DMS114 treated with DMSO at 0.1 percent for 48 hours (cell line): ENCODE data around the gene ZRANB3.
"Not testable (repeated sequence)": the region's sequence is repeated elsewhere in the genome, so short reads cannot be mapped to it uniquely, and the experiment has no call there.

ENCODE experiments used
- DNase-seq: peaks from one replicate; lab custom pipeline; 2025; ENCODE audit not compliant: unreplicated experiment; lab: John Stamatoyannopoulos, UW

ZRANB3 gene

GRCh38 chr2:135494503-135494902, 36.5 kb downstream of the ZRANB3 start:
- DNase-seq: no peak

DNA sequence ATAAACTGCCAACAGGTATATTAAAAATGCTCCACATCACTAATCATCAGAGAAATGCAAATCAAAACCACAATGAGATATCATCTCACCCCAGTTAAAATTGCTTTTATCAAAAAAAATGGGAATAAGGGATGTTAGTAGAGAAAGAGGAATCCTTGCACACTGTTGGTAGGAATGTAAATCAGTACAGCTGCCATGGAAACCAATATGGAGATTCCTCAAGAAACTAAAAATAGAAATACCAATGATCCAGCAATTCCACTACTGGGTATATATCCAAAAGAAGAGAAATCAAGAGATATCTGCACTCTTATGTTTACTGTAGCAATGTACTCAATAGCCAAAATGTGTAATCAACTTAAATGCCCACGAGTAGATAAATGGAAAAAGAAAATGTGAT, 40.6 kb downstream of the ZRANB3 start:
- no peak for DNase-seq

DNA sequence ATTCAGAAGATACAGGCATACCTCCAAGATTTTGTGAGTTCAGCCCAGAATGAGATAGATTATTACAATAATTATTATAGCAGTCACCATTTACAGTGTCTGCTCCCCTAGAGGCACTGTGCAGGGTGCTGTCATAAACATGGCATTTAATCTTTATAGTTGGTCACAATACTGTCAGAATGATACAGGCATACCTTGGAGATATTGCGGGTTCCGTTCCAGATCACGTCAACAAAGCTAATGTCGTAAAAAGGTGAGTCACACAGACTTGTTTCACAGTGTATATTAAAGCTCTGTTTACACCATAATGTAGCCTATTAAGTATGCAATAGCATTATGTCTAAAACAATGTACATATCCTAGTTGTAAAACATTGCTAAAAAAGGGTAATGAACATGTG, 45.6 kb downstream of the ZRANB3 start:
- DNase-seq: no peak

DNA sequence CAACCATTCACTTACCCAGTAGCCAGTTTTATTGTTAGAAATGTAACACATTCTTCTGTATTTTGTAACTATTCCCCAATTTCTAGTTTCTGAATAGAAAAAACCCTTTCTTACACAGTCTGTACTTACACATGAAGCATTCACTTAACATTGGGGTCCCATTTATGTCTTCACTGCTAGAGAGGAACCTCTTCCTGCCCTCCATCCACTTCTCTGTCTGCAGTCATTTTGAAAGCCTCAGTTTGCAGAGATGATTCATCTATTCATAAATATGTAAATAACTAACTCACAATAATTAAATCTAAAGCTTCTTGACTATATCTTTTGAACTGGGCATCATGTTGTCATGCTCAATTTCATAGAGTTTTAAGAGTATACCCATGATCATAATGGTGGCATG, 55.9 kb downstream of the ZRANB3 start:
- DNase-seq: no peak

GRCh38 chr2:135473567-135473966, 57.5 kb downstream of the ZRANB3 start:
- DNase-seq: no peak

DNA sequence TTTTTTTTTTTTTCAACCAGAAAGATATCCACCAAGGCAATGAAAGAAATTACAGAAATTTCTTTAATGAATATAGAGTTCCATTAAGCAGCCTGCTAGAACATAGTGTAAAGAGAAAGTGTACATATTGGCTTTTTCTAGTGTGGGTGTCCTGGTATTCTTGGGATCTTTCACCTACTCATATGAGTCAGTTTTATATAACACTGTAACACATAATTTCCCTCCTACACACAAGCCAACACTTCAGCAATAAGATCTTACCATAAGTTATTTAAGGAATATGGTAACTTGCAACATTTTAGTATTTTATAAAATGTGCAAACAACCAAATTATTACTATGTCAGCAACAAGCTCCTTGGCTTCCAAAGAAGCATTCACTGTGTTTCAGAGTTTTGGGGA, 59.9 kb downstream of the ZRANB3 start:
- DNase-seq: no peak

DNA sequence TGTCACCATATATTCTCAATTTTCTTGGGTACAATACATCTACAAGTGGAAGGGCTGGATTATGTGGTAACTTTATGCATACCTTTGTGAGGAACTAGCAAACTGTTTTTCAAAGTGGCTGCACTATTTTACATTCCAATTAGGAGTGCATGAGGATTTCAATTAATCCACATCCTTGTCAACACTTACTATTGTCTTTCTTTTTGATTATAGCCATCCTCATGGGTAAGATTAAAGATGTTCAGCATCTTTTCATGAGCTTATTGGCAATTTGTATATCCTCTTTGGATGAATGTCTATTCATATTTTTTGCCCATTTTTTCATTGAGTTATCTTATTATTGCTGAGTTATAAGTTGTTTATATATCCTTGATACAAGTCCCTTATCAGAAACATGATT, 73.7 kb downstream of the ZRANB3 start:
- no peak for DNase-seq

DNA sequence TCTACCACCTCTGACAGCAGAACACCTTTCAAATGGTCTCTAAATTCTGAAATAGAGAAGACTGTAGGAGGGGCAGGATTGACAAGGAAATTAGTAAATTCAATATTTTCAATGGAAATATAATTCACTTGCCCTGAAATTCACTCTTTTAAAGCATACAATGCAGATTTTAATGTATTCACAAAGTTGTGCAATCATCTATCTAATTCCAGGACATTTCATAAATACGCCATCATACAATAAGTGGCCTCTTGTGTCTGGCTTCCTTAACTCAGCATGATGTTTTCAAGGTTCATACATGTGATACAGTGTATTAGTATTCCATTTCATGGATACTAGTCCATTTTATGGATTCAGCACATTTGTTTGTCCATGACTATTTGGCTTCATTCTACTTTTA, 74.2 kb downstream of the ZRANB3 start:
- no peak for DNase-seq

- no peak for DNase-seq
These were observed 74.6 kb downstream of the ZRANB3 start for GRCh38 chr2:135456431-135456830.

DNA sequence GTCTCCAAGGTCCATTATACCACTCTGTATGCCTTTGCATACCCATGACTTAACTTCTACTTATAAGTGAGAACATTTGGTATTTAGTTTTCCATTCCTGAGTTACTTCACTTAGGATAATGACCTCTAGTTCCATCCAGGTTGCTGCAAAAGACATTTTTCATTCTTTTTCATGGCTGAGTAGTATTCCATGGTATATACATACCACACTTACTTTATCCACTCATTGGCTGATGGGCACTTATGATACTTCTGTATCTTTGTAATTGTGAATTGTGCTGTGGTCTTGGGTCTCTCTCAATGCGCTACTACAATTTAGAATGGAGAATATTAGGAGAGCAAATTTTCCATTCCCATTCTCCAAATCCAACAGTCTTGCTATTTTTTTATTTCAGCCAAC, 76.4 kb downstream of the ZRANB3 start:
- no peak for DNase-seq

DNA sequence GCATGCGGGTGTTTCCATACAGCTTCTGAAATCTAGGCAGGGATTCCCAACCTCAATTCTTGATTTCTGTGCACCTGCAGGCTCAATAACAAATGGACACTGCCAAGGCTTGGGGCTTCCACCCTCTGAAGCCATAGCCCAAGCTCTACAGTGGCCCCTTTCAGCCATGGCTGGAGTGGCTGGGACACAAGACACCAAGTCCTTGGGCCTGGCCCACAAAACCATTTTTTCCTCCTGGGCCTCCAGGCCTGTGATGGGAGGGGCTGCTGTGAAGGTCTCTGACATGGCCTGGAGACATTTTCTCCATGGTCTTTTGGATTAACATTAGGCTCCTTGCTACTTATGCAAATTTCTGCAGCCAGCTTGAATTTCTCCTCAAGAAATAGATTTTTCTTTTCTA, 78.0 kb downstream of the ZRANB3 start:
- not testable (repeated sequence) for DNase-seq

GRCh38 chr2:135451966-135452365, 79.1 kb downstream of the ZRANB3 start:
- DNase-seq: no peak

GRCh38 chr2:135443013-135443412, 88.0 kb downstream of the ZRANB3 start:
- not testable (repeated sequence) for DNase-seq

DNA sequence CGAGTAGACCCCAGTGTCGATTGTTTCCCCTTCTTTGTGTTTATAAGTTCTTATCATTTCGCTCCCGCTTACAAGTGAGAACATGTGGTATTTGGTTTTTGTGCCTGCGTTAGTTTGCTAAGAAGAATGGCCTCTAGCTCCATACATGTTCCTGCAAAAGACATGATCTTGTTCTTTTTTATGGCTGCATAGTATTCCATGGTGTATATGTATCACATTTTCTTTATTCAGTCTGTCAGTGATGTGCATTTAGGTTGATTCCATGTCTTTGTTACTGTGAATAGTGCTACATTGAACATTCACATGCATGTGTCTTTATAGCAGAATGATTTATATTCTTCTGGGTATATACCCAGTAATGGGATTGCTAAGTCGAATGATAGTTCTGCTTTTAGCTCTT, 95.9 kb downstream of the ZRANB3 start:
- not testable (repeated sequence) for DNase-seq

- DNase-seq: no peak
These were observed 106.2 kb downstream of the ZRANB3 start for GRCh38 chr2:135424849-135425248.

DNA sequence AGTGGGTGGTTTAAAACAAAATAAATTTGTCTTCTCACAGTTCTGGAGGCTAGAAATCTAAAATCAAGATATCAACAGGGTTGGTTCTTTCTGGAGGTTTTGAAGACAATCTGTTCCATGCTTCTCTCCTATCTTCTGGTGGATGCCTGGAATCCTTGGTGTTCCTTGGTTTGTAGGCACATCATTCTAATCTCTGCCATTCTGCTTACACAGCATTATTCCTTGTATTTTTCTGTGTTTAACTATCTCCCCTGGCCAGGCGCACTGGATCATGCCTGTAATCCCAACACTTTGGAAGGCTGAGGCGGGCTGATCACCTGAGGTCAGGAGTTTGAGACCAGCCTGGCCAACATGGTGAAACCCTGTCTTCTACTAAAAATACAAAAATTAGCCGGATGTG, 108.1 kb downstream of the ZRANB3 start:
- no peak for DNase-seq

DNA sequence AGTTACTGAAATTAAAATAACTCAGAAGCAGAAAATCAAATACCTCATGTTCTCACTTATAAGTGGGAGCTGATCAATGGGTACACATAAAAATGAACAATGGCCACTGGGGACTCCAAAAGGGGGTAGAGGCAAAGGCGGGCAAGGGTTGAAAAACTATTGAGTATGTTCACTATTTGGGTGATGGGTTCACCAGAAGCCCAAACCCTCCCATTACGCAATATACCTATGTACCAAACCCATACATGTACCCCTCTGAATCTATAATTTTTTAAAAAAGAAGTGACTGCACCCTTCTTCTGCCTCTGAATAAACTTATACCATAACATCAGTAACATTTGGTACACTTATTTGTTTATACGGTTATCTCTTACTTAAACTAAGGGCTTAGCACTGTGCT, 119.4 kb downstream of the ZRANB3 start:
- no peak for DNase-seq

- no peak for DNase-seq
These were observed 121.6 kb downstream of the ZRANB3 start for GRCh38 chr2:135409436-135409835.

DNA sequence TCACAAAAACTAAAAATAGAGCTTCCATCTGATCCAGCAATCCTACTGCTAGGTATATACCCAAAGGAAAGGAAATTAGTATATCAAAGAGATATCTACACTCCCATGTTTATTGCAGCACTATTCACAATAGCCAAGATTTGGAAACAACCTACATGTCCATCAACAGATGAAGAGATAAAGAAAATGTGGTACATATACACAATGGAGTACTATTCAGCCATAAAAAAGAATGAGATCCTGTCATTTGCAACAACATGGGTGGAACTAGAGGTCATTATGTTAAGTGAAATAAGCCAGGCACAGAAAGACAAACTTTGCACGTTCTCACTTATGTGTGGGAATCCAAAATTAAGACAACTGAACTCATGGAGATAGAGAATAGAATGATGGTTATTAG, 134.8 kb downstream of the ZRANB3 start:
- DNase-seq: not testable (repeated sequence)

DNA sequence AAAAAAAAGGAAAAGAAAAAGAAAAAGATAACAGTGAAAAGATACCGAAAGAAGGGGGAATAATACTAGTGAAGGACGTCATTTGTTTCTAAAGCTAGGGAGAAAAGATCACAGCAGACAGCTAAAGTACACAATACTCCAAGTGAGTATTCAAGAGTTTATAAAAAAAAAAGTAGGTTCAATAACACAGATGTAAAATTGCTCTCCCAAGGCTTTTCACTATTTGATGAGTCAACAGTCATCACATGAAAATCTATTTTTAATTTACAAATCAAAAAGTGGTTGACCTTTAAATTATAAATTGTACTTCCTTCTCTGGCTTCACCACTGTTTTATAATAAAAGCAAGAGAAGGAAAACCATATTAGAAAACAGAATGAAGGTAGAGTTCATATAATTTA, 144.0 kb downstream of the ZRANB3 start:
- no peak for DNase-seq

DNA sequence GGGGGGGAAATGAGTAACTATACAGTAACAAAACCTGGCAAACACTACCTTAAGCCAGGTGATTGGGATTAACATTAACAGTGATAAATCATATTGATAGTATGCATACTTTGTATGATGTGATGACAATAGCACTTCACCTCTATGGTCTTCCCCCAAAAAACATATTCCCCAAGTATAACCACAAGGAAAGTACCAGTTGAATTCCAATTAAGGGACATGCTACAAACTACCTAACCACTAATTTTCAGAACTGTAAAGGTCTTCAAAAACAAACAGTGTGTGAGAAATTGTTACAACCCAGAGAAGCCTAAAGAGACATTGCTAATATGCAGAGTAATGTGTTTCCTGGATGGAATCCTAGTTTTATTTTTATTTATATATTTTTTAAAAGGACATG, 152.4 kb downstream of the ZRANB3 start:
- DNase-seq: no peak

GRCh38 chr2:135373702-135374101, 157.3 kb downstream of the ZRANB3 start:
- DNase-seq: no peak

DNA sequence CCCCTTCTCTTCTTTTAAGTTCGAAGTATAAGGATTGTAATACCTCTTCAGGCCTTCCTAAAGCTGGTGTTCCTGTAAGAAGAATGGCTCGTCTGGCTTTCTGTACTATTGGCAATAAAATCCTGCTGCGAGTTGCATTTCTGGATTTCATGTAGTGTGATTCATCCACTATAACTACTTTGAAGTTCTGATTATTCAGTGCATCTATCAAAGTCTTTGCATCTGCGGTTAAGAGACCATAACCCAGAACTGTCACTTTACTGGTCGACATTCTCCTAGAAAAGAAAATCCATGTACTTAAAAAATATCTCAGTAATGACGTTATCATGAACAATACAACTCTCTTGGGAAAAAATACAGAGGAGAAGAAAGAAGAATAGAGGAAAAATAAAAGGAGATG, 181.1 kb downstream of the ZRANB3 start:
- DNase-seq: no peak

DNA sequence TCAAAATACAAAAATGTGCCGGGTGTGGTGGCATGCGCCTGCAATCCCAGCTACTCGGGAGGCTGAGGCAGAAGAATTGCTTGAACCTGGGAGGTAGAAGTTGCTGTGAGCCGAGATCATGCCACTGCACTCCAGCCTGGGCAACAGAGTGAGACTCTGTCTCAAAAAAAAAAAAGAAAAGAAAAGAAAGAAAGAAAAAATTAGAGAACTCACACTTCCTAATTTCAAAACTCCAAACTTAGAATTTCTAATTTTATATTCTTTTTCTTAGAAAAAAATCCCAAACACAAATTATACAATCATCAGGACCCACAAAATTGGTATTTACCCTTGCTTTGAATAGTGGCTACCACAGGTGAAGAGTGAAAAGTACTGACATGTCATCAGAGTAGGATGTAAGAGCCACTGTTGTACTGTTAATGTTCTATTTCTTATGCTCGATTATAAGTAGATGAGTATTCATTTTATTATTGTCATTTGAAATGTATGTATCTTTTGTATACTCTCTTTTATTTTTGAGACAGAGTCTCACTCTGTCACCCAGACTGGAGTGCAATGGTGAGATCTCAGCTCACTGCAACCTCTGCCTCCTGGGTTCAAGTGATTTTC, 182.8 kb downstream of the ZRANB3 start:
- DNase-seq: not testable (repeated sequence)
